Calu3 (cell line): ENCODE data around the gene PRKCZ. TPM values are rescaled to one million over a fixed set of nuclear protein-coding genes. Genes with fewer than 3 reads are reported as not detected.

Experiments used
- BruUV-seq: library from RNA; stranded (reverse); fragments of 400-500 nt; replicated peaks from 2 replicates; lab custom pipeline; 2021; lab: Mats Ljungman, UMichigan
- CTCF ChIA-PET: fragments of 300-600 bp; sonication (Branson Sonifier 250); formaldehyde crosslinking; loops from one replicate; lab custom pipeline; 2022; ENCODE audit warnings: antibody characterized with exemption; lab: Charles Lee
- DNase-seq: peaks from one replicate; pipeline ENCODE4 v3.0.0; 2022
- H3K27ac Mint-ChIP-seq: one replicate; pipeline ENCODE4 v1.8.0; 2022; ENCODE audit warnings: mixed read lengths; ENCODE audit not compliant: unreplicated experiment
- H3K27me3 Mint-ChIP-seq: one replicate; pipeline ENCODE4 v1.8.0; 2022; ENCODE audit warnings: mixed read lengths; ENCODE audit not compliant: unreplicated experiment
- H3K36me3 Mint-ChIP-seq: one replicate; pipeline ENCODE4 v1.8.0; 2022; ENCODE audit warnings: mild to moderate bottlenecking, moderate library complexity, mixed read lengths; ENCODE audit not compliant: insufficient read depth, unreplicated experiment
- H3K4me1 Mint-ChIP-seq: one replicate; pipeline ENCODE4 v1.8.0; 2022; ENCODE audit warnings: mild to moderate bottlenecking, low read depth, mixed read lengths; ENCODE audit not compliant: unreplicated experiment
- H3K4me3 Mint-ChIP-seq: one replicate; pipeline ENCODE4 v1.8.0; 2022; ENCODE audit warnings: mild to moderate bottlenecking, low read depth, moderate library complexity, mixed read lengths; ENCODE audit not compliant: unreplicated experiment
- H3K9me3 Mint-ChIP-seq: one replicate; pipeline ENCODE4 v1.8.0; 2022; ENCODE audit warnings: low read depth, mixed read lengths; ENCODE audit not compliant: unreplicated experiment
- CTCF ChIP-seq: fragments of 200-600 bp; IDR thresholded peaks from one replicate; pipeline ENCODE4 v1.8.0; 2022; ENCODE audit warnings: antibody characterized with exemption; ENCODE audit not compliant: unreplicated experiment
- intact Hi-C: fragments of 100-400 bp; cut with micrococcal nuclease; formaldehyde crosslinking; loops from one replicate; pipeline ENCODE4 v1.10.0; 2022; ENCODE audit not compliant: unreplicated experiment
- total RNA-seq: library from RNA; stranded (reverse); gene quantifications from 2 replicates; pipeline ENCODE4 v1.2.3, GENCODE V29; 2022

The PRKCZ gene
- total RNA-seq, 1 experiment from 2014 or later: 26.0 TPM

GRCh38 chr1:2045468-2046173 is 4.6 kb upstream of the PRKCZ start:
- intact Hi-C loops: loop anchor here (5.0 kb wide), 1 partner anchor 83 kb away; no protein-coding TSS in a partner anchor
- CTCF ChIA-PET: interaction anchor here (1.0 to 2.9 kb wide), 5 partner anchors 86 to 137 kb away, joined by 4 to 22 read pairs (median 6); no protein-coding TSS in a partner anchor
- DNase-seq: no peak
- Mint-ChIP-seq H3K4me1 (peaks cover 17% of the 10 kb centered on the region), H3K27ac (no peak overlapping the region), H3K4me3 (no peak overlapping the region), H3K36me3 (peaks cover 19% of the 10 kb centered on the region), H3K9me3 (no peaks in the 10 kb centered on the region), H3K27me3 (peaks cover 40% of the 10 kb centered on the region)
- no peak for TF ChIP-seq CTCF
- no TSS peak for BruUV-seq

GRCh38 chr1:2046174-2046917 is 3.9 kb upstream of the PRKCZ start:
- TF ChIP-seq CTCF: peak; percentile 70
- Mint-ChIP-seq H3K27me3 (peaks cover 40% of the 10 kb centered on the region), H3K4me1 (peaks cover 17% of the 10 kb centered on the region), H3K9me3 (no peaks in the 10 kb centered on the region), H3K4me3 (no peak overlapping the region), H3K27ac (no peak overlapping the region), H3K36me3 (peaks cover 26% of the 10 kb centered on the region)
- BruUV-seq: no TSS peak
- DNase-seq: peak; percentile 90
- intact Hi-C loops: loop anchor here (5.0 kb wide), 1 partner anchor 84 kb away; no protein-coding TSS in a partner anchor
- CTCF ChIA-PET: interaction anchor here (1.0 kb wide), 1 partner anchor 137 kb away, joined by 4 read pairs; no protein-coding TSS in a partner anchor

DNA sequence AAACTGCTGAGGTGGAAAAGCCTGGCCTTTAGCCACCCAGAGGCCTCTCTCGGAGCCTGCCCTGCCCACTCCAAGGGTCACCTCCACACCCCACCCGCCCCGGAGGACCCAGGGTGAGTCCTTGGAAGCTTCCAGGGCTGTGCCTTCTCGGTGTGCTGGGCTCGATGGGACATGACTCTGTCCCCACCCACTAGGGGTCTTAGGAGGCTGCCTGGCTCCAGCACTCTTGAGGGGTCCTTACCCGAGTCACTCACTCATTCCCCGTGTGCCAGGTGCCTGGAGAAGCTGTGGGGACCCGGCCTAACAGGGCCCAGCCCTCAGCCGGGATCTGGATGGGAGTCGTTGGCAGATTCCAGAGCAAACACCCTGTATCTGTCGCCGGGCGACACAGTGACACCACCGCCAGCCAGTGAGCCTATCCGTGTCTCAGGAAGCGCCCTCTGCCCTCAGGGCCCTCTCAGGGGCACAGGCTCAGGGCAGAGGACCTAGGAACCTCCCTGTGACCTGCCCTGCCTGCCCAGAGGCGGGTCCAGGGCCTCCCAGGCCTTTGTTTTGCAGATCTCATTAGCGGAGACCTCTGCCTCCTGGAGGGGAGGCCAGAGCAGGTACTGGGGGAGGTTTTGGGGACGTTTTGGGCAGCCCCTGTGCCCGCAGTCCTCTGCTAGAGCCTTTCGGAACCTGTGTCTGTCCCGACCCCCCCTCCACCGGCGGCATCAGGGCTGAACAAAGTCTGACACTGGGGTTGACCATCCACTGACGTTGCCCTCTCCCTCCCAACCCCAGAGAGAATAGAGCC is 3.1 kb upstream of the PRKCZ start:
- no peak for DNase-seq
- intact Hi-C loops: loop anchor here (5.0 kb wide), 1 partner anchor 85 kb away; no protein-coding TSS in a partner anchor
- CTCF ChIA-PET: interaction anchor here (1.0 kb wide), 1 partner anchor 138 kb away, joined by 4 read pairs; no protein-coding TSS in a partner anchor
- peaks cover 17% of the 10 kb centered on the region for H3K4me1 Mint-ChIP-seq
- no peak for TF ChIP-seq CTCF
- H3K27me3 Mint-ChIP-seq: peaks cover 36% of the 10 kb centered on the region
- H3K9me3 Mint-ChIP-seq: no peaks in the 10 kb centered on the region
- no peak overlapping the region for H3K4me3 Mint-ChIP-seq
- no peak overlapping the region for H3K27ac Mint-ChIP-seq
- H3K36me3 Mint-ChIP-seq: peaks cover 34% of the 10 kb centered on the region
- no TSS peak for BruUV-seq
